Peyer's patch (tissue), 4 donors: ENCODE results near the gene ZBTB38.

Experiments
- POLR2A ChIP-seq, 2 donors: fragments of 450-650 bp; IDR thresholded peaks; one replicate each; pipeline ENCODE4 v1.5.1; 2017; ENCODE audit warnings: antibody characterized with exemption in 2 of 2, mild to moderate bottlenecking in 2 of 2, moderate library complexity in 2 of 2
- TF ChIP-seq, protein P1 (sequence below), 6 experiments: fragments of 450-650 bp in 4 of 6; fragments of 200-600 bp in 2 of 6; sonication (generic) in 1 of 6; IDR thresholded peaks; one replicate each; pipeline ENCODE4 v1.5.1; 2017 to 2019; ENCODE audit warnings: antibody characterized with exemption in 6 of 6, mild to moderate bottlenecking in 3 of 6, moderate library complexity in 1 of 6

- TF ChIP-seq, protein P1, sequence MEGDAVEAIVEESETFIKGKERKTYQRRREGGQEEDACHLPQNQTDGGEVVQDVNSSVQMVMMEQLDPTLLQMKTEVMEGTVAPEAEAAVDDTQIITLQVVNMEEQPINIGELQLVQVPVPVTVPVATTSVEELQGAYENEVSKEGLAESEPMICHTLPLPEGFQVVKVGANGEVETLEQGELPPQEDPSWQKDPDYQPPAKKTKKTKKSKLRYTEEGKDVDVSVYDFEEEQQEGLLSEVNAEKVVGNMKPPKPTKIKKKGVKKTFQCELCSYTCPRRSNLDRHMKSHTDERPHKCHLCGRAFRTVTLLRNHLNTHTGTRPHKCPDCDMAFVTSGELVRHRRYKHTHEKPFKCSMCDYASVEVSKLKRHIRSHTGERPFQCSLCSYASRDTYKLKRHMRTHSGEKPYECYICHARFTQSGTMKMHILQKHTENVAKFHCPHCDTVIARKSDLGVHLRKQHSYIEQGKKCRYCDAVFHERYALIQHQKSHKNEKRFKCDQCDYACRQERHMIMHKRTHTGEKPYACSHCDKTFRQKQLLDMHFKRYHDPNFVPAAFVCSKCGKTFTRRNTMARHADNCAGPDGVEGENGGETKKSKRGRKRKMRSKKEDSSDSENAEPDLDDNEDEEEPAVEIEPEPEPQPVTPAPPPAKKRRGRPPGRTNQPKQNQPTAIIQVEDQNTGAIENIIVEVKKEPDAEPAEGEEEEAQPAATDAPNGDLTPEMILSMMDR (IDR thresholded peaks at IDR 0.05): no peak
- no peak for TF ChIP-seq POLR2A (IDR thresholded peaks at IDR 0.05)
These were observed 29.4 kb upstream of the ZBTB38 start for GRCh38 chr3:141338881-141339280.
